H1 (cell line): ENCODE results near the gene HSPA2. TPM values are rescaled to one million over a fixed set of nuclear protein-coding genes. Genes with fewer than 3 reads are reported as not detected.

Experiments
- RBBP5 ChIP-seq: IDR thresholded peaks from 2 replicates; pipeline ENCODE4 v1.7.1; 2012; ENCODE audit warnings: low read depth, mild to moderate bottlenecking, inconsistent platforms, low read length, moderate library complexity, borderline replicate concordance
- polyA plus RNA-seq, 7 experiments: library from polyadenylated mRNA; depleted of rRNA in 3 of 7; stranded (reverse) in 5 of 7; unstranded in 2 of 7; fragments of >200 nt in 5 of 7; fragments of 200-250 nt in 2 of 7; gene quantifications; 1 replicate in 5 of 7; 2 replicates in 1 of 7; 4 replicates in 1 of 7; pipeline versions ENCODE4 v1.2.1 to v1.2.3, GENCODE V29; 2011 to 2013; ENCODE audit warnings: missing spikeins in 2 of 7, mixed read lengths in 2 of 7
- total RNA-seq: library from RNA; stranded (reverse); fragmentation: NEBNext Ultra II Directional; extraction: Animal tissue kit (Norgen Biotek cat#: 25700); gene quantifications from 2 replicates; pipeline ENCODE4 v1.2.1, GENCODE V29; 2021

HSPA2 gene
- total and polyA plus RNA-seq, 2 of the 8 experiments (the other 6 are each of a cell fraction or from before 2014, with no cell fraction given): 30.5 to 82.9 TPM

GRCh38 chr14:64504897-64505794 is 35.4 kb upstream of the HSPA2 start (continued):
- TF ChIP-seq RBBP5: peak; percentile 87; the same call in 1 of the 2 replicates
